GM12878 (cell line): ENCODE measurements around the gene RETREG2. TPM values are rescaled to one million over a fixed set of nuclear protein-coding genes. Genes with fewer than 3 reads are reported as not detected.

Experiments
- ATAC-seq: fragments of 200-7000 bp; cut with Tn5 transposase; 3 replicates; pipeline ENCODE4 v1.9.1; 2020; ENCODE audit warnings: mild to moderate bottlenecking, moderate library complexity
- BruUV-seq: library from RNA; stranded (reverse); fragments of 400-500 nt; replicated peaks from 2 replicates; lab custom pipeline; 2021; lab: Mats Ljungman, UMichigan
- CTCF ChIA-PET: fragments of 300-600 bp; sonication (Branson Sonifier 250); formaldehyde crosslinking; extraction: SDS; loops from one replicate; lab custom pipeline; 2021; ENCODE audit warnings: inconsistent platforms; lab: Yijun Ruan, JAX
- POLR2A ChIA-PET: fragments of 350-600 bp; formaldehyde crosslinking; extraction: SDS; loops from one replicate; lab custom pipeline; 2021; ENCODE audit warnings: inconsistent platforms; lab: Charles Lee
- RAD21 ChIA-PET: fragments of 300-600 bp; sonication (Branson Sonifier 250); formaldehyde crosslinking; loops from one replicate; lab custom pipeline; 2023; ENCODE audit warnings: antibody characterized with exemption; ENCODE audit not compliant: unreplicated experiment; lab: Charles Lee
- SMC1A ChIA-PET: fragments of 300-600 bp; sonication (Branson Sonifier 250); formaldehyde crosslinking; loops from one replicate; lab custom pipeline; 2023; ENCODE audit not compliant: unreplicated experiment, uncharacterized antibody; lab: Charles Lee
- DNase-seq: peaks from one replicate; pipeline ENCODE4 v3.0.0-alpha.2; 2011; ENCODE audit warnings: low read depth, low spot score
- FAIRE-seq: peaks from 3 replicates; lab custom pipeline; 2011; peaks lifted over from hg19 to GRCh38; lab: Jason Lieb, UNC
- H2AFZ ChIP-seq: 2 replicates; pipeline ENCODE4 v1.6.0; 2011; ENCODE audit warnings: low read depth, low read length, control low read depth; ENCODE audit not compliant: control insufficient read depth
- H3K27ac ChIP-seq: 2 replicates; pipeline ENCODE4 v1.5.1; 2011; ENCODE audit warnings: control low read depth; ENCODE audit not compliant: control insufficient read depth, insufficient read depth
- H3K27me3 ChIP-seq, 2 experiments: replicated peaks in 1 of 2; 2 replicates each; pipeline versions ENCODE4 v1.6.0 to v1.6.1; 2011; ENCODE audit warnings: low read length in 1 of 2; ENCODE audit not compliant: control insufficient read depth in 2 of 2, insufficient read depth in 2 of 2
- H3K36me3 ChIP-seq, 2 experiments: 2 replicates each; pipeline ENCODE4 v1.5.1; 2011; ENCODE audit warnings: low read length in 1 of 2; ENCODE audit not compliant: control insufficient read depth in 2 of 2, insufficient read depth in 2 of 2
- H3K4me1 ChIP-seq: 2 replicates; pipeline ENCODE4 v1.6.1; 2011; ENCODE audit warnings: mild to moderate bottlenecking, low read length, moderate library complexity, mixed read lengths; ENCODE audit not compliant: control insufficient read depth, insufficient read depth
- H3K4me2 ChIP-seq: 2 replicates; pipeline ENCODE4 v1.6.0; 2011; ENCODE audit warnings: control low read depth; ENCODE audit not compliant: control insufficient read depth, insufficient read depth
- H3K4me3 ChIP-seq: fragments of 200-600 bp; sonication (generic); 2 replicates; pipeline ENCODE4 v1.5.1; 2016
- H3K79me2 ChIP-seq: 2 replicates; pipeline ENCODE4 v1.6.0; 2011; ENCODE audit warnings: low read length; ENCODE audit not compliant: control insufficient read depth, insufficient read depth
- H3K9ac ChIP-seq: 2 replicates; pipeline ENCODE4 v1.8.0; 2011; ENCODE audit warnings: low read length, control low read depth, mixed read lengths; ENCODE audit not compliant: control insufficient read depth, insufficient read depth
- H3K9me3 ChIP-seq: replicated peaks from 3 replicates; pipeline ENCODE4 v1.5.1; 2011; ENCODE audit warnings: mild to moderate bottlenecking, low read length; ENCODE audit not compliant: control insufficient read depth, insufficient read depth
- H4K20me1 ChIP-seq: 2 replicates; pipeline ENCODE4 v1.6.0; 2011; ENCODE audit not compliant: control insufficient read depth, insufficient read depth
- DPF2 ChIP-seq: fragments of 450-650 bp; IDR thresholded peaks from 2 replicates; pipeline ENCODE4 v1.6.1; 2017; ENCODE audit warnings: mild to moderate bottlenecking
- FOXK2 ChIP-seq: fragments of 450-650 bp; IDR thresholded peaks from 2 replicates; pipeline ENCODE4 v1.6.1; 2017; ENCODE audit warnings: mild to moderate bottlenecking, moderate library complexity
- MTA3 ChIP-seq: IDR thresholded peaks from 2 replicates; pipeline ENCODE4 v1.6.1; 2012; ENCODE audit warnings: low read length, inconsistent platforms, borderline replicate concordance
- NR2F1 ChIP-seq: fragments of 450-650 bp; conservative IDR thresholded peaks from 2 replicates; pipeline ENCODE4 v1.6.1; 2017; ENCODE audit warnings: mild to moderate bottlenecking
- REST ChIP-seq: IDR thresholded peaks from 2 replicates; pipeline ENCODE4 v1.6.1; 2012; ENCODE audit warnings: mild to moderate bottlenecking, low read depth, low read length
- SREBF1 ChIP-seq: IDR thresholded peaks from 2 replicates; pipeline ENCODE4 v1.6.1; 2012; ENCODE audit warnings: mild to moderate bottlenecking, low read length
- STAT1 ChIP-seq: fragments of 450-650 bp; conservative IDR thresholded peaks from 2 replicates; pipeline ENCODE4 v1.6.1; 2014; ENCODE audit warnings: antibody characterized with exemption, mild to moderate bottlenecking
- SUPT20H ChIP-seq: IDR thresholded peaks from 2 replicates; pipeline ENCODE4 v1.6.1; 2011; ENCODE audit warnings: low read depth, mild to moderate bottlenecking, low read length, moderate library complexity, borderline replicate concordance; ENCODE audit not compliant: control insufficient read depth
- TBL1XR1 ChIP-seq: IDR thresholded peaks from 2 replicates; pipeline ENCODE4 v1.6.1; 2012; ENCODE audit warnings: low read depth, low read length, improper control_type of control experiment
- ZNF622 ChIP-seq: fragments of 450-650 bp; IDR thresholded peaks from 2 replicates; pipeline ENCODE4 v1.6.1; 2017; ENCODE audit warnings: mild to moderate bottlenecking, inconsistent platforms
- ZSCAN29 ChIP-seq: fragments of 450-650 bp; IDR thresholded peaks from 2 replicates; pipeline ENCODE4 v1.6.1; 2017; ENCODE audit warnings: mild to moderate bottlenecking, moderate library complexity
- WGBS: methylation state at CpG from one replicate; pipeline ENCODE4 v1.1.6; 2016; ENCODE audit warnings: low lambda C conversion rate; ENCODE audit not compliant: insufficient replicate concordance, insufficient coverage; ENCODE audit errors: missing lambda C conversion rate; 5-methylcytosine and 5-hydroxymethylcytosine counted together
- in situ Hi-C: fragments of 300-500 bp; cut with MboI; formaldehyde crosslinking; loops from 9 replicates; pipeline ENCODE4 v1.14.3; 2018; ENCODE audit warnings: mixed read lengths
- intact Hi-C: fragments of 100-400 bp; cut with micrococcal nuclease; formaldehyde crosslinking; loops from one replicate; pipeline ENCODE4 v1.14.2; 2022; ENCODE audit not compliant: unreplicated experiment
- polyA plus RNA-seq, 11 experiments: library from polyadenylated mRNA; depleted of rRNA in 4 of 11; unstranded in 6 of 11; stranded (reverse) in 5 of 11; fragments of >200 nt; fragmentation: Nextera tagmentation in 4 of 11; fragmentation: Illumina TruSeq in 1 of 11; extraction: Ambion mirVana in 4 of 11; extraction: Trizol in 1 of 11; gene quantifications; 1 replicate in 1 of 11; 2 replicates in 10 of 11; pipeline versions ENCODE4 v1.2.1 to v1.2.3, GENCODE V29; 2011 to 2016; ENCODE audit warnings: inconsistent platforms in 2 of 11, missing spikeins in 2 of 11, low read depth in 1 of 11
- total RNA-seq, 4 experiments: library from RNA; depleted of rRNA in 3 of 4; stranded (reverse); fragments of >200 nt in 3 of 4; fragmentation: Illumina TruSeq in 1 of 4; extraction: Trizol in 1 of 4; gene quantifications; 2 replicates each; pipeline versions ENCODE4 v1.2.1 to v1.2.3, GENCODE V29; 2013 to 2021
- TF ChIP-seq, protein P1 (sequence below): IDR thresholded peaks from 2 replicates; pipeline ENCODE4 v1.6.1; 2011; ENCODE audit warnings: borderline replicate concordance, low read depth, mild to moderate bottlenecking, moderate library complexity, mixed read lengths, low read length; ENCODE audit not compliant: insufficient read depth; ENCODE audit errors: extremely low read length
- TF ChIP-seq, protein P2 (sequence below): fragments of 450-650 bp; IDR thresholded peaks from 2 replicates; pipeline ENCODE4 v1.6.1; 2016; ENCODE audit warnings: mild to moderate bottlenecking
- TF ChIP-seq, protein P3 (sequence below): fragments of 450-650 bp; IDR thresholded peaks from 2 replicates; pipeline ENCODE4 v1.6.1; 2017; ENCODE audit warnings: borderline replicate concordance

The RETREG2 gene
- total and polyA plus RNA-seq, 10 of the 15 experiments (the other 5 are each of a cell fraction or from before 2014, with no cell fraction given) = 10.1 to 72.0 (median 28.3) TPM

DNA sequence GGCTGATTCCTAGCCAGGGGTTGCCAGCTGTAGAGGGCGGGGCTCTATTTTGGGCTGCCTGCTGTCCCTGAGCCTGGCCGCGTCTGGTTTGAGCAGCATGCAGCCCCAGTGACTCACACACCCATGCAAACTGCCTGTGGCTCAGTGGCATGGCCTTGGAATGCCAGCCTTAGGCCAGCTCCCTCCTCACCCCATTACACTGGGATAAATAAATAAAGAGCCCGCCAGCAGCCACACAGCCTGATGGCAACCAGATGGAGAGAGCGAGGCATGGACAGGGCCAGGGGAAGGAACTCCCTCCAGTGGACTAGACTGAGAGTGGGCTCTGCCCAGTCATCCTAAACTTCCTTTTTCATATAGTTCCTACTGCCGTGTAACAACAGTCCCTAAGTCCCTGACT lies 35.7 kb upstream of the RETREG2 start:
- no peak for DNase-seq
- intact Hi-C loops = no loop called here
- Histone ChIP-seq H3K27me3 (no peaks in the 10 kb centered on the region), H3K4me2 (no peak overlapping the region), H3K9me3 (no peaks in the 10 kb centered on the region; the same call in 2 of the 3 replicates), H3K4me3 (no peak overlapping the region), H3K79me2 (no peaks in the 10 kb centered on the region), H3K36me3 (peaks cover 2 to 4% of the 10 kb centered on the region in 2 experiments; a peak in 3 of 4 replicates), H3K27ac (no peak overlapping the region), H3K4me1 (no peaks in the 10 kb centered on the region), H4K20me1 (no peaks in the 10 kb centered on the region), H2AFZ (no peak overlapping the region), H3K9ac (no peak overlapping the region)
- ChIA-PET RAD21 (interaction anchor here (1.4 kb wide), 1 partner anchor 113 kb away, joined by 4 read pairs; no protein-coding TSS in a partner anchor), SMC1A (interaction anchor here (2.9 kb wide), 1 partner anchor 12 kb away, joined by 16 read pairs; no protein-coding TSS in a partner anchor), CTCF (interaction anchor here (0.9 to 4.5 kb wide), 5 partner anchors 11 to 69 kb away, joined by 3 to 29 read pairs (median 4); no protein-coding TSS in a partner anchor), POLR2A (no interaction called here)
- in situ Hi-C loops = no loop called here
- no peak for ATAC-seq
- WGBS = 99% methylated on average over 6 of the region's 6 CpGs
- FAIRE-seq = no peak
- no TSS peak for BruUV-seq
- TF ChIP-seq SUPT20H = no peak
- TF ChIP-seq ZNF622 = no peak
- TF ChIP-seq FOXK2 = no peak
- TF ChIP-seq, protein P1, sequence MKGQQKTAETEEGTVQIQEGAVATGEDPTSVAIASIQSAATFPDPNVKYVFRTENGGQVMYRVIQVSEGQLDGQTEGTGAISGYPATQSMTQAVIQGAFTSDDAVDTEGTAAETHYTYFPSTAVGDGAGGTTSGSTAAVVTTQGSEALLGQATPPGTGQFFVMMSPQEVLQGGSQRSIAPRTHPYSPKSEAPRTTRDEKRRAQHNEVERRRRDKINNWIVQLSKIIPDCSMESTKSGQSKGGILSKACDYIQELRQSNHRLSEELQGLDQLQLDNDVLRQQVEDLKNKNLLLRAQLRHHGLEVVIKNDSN = no peak
- TF ChIP-seq MTA3 = no peak
- TF ChIP-seq, protein P2, sequence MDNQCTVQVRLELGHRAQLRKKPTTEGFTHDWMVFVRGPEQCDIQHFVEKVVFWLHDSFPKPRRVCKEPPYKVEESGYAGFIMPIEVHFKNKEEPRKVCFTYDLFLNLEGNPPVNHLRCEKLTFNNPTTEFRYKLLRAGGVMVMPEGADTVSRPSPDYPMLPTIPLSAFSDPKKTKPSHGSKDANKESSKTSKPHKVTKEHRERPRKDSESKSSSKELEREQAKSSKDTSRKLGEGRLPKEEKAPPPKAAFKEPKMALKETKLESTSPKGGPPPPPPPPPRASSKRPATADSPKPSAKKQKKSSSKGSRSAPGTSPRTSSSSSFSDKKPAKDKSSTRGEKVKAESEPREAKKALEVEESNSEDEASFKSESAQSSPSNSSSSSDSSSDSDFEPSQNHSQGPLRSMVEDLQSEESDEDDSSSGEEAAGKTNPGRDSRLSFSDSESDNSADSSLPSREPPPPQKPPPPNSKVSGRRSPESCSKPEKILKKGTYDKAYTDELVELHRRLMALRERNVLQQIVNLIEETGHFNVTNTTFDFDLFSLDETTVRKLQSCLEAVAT = no peak
- no peak for TF ChIP-seq SREBF1
- no peak for TF ChIP-seq NR2F1
- no peak for TF ChIP-seq STAT1
- TF ChIP-seq TBL1XR1 = no peak
- no peak for TF ChIP-seq ZSCAN29
- TF ChIP-seq, protein P3, sequence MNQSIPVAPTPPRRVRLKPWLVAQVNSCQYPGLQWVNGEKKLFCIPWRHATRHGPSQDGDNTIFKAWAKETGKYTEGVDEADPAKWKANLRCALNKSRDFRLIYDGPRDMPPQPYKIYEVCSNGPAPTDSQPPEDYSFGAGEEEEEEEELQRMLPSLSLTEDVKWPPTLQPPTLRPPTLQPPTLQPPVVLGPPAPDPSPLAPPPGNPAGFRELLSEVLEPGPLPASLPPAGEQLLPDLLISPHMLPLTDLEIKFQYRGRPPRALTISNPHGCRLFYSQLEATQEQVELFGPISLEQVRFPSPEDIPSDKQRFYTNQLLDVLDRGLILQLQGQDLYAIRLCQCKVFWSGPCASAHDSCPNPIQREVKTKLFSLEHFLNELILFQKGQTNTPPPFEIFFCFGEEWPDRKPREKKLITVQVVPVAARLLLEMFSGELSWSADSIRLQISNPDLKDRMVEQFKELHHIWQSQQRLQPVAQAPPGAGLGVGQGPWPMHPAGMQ = no peak
- TF ChIP-seq REST = no peak
- TF ChIP-seq DPF2 = no peak
